Ecto neural progenitor cell (in vitro differentiated cells): Measurements from ENCODE around the gene KCTD13.
"Not testable (repeated sequence)": the region's sequence is repeated elsewhere in the genome, so short reads cannot be mapped to it uniquely, and the experiment has no call there.

ENCODE experiments used
- DNase-seq: peaks from one replicate; pipeline ENCODE4 v3.0.0-alpha.2; 2018; ENCODE audit warnings: low spot score

Gene KCTD13

GRCh38 chr16:29943846-29944799 lies 18.1 kb upstream of the KCTD13 start:
- no peak for DNase-seq

- no peak for DNase-seq
Observed at GRCh38 chr16:29940656-29941055, 14.6 kb upstream of the KCTD13 start.

- not testable (repeated sequence) for DNase-seq
Observed at GRCh38 chr16:29931750-29932149, 5.7 kb upstream of the KCTD13 start.

DNA sequence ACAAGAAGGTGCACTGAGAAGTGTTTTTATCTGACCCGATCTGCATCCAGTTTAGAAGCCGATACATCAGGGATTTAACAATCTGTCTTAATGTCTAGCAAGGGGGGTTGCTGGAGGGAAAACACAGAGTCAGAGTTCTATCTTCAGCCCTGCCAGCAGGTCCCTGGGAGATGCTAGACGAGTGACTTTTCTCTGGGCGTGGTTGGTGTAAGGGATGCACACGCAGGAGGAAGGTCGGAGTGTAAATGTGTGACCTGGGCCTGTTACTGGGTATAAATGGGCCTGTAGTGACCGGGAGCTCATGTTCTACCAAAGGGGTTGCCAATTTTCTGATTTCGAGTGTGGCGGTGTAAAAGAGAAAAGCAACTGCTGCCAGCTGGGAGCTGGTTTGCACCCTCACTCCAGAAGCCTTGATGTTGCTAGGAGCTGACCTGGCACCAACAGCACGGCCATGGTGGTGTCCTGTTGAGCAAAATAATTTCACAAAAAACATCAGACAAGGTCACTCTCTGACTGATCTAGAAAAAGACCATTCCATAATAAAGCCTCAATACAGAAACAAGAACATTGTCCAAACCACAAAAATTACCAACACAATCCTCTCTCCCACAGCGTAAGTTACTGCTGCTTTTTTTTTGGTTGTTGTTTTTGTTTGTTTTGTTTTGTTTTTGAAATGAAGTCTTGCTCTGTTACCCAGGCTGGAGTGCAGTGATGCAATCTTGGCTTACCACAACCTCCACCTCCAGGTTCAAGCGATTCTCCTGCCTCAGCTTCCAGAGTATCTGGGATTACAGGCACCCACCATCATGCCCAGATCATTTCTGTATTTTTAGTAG lies 1.3 kb upstream of the KCTD13 start:
- DNase-seq, result no peak

GRCh38 chr16:29926711-29927052 lies 656 bp upstream of the KCTD13 start:
- no peak for DNase-seq

DNA sequence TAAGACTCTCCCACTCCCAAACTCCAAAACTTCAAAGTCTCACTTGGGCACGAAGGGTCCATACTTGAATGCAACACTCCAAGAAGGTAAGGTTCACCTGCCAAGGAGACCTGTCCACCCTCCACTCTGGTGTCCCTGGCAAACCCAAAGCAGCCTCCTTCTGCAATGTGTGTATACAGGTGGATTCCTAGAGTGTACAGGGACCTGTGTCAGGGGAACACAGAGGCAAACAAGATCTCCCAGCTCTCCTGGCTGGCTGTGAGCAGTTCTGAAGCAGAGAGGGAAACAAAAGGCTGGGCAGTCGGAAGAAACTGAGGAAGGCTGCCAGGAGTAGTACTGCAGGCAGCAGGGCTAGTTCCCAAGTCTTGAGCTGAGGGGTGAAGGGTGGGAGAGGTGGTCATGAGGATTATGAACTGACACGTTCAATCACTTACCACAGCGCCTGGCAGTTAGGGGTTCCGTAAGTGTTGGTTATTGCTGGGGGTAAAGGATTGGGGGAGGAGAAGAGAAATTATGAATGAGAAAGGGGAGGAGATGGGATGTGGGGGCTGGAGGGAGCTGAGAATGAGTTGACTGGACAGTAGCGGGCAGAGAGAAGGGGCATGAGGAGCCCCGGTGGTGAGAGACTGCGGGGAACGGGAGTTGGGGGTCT lies 795 bp downstream of the KCTD13 start:
- DNase-seq, result no peak

DNA sequence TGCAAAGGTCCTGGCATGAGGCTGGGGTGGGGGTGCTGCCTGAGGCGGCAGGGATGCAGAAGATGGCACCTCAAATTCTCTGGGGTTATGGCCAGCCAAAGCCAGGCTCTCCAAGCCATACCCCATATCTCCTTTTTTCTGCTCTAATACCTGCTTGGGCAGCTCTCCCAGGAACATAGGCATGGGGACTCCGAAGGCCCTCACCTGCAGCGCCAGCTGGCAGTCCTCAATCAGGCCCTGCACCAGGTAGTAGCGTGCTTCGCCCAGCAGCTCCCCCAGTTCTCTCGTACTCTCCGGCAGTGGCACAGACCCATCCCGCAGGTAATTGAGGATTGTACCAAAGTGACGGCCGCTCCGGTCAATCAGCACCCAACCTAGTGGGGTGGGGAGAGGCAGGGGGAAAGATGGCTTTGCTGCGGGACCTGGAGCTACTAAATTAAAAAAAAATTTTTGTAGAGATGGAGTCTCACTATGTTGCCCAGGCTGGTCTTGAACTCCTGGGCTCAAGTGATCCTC lies 3.0 kb downstream of the KCTD13 start:
- no peak for DNase-seq

DNA sequence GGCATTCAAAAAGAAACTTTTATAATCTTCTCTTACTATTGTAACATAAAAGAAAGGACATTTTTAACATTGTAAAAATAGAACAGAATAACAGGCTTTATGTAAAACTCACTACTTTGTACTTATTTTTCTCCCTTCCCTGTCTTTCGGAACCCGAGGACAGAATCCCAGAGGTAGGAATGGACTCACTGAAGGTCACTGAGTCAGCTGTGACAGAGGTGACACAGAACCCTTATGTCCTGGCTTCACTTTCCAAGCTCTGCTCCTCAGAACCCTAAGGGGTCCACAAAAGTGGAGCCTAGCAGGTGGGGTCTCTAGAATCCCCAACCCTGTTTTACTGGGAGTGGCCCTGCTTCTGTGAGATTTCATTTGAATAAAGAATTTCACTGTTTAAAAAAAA lies 3.7 kb downstream of the KCTD13 start:
- DNase-seq, result no peak

GRCh38 chr16:29921034-29921385 lies 5.0 kb downstream of the KCTD13 start:
- no peak for DNase-seq

DNA sequence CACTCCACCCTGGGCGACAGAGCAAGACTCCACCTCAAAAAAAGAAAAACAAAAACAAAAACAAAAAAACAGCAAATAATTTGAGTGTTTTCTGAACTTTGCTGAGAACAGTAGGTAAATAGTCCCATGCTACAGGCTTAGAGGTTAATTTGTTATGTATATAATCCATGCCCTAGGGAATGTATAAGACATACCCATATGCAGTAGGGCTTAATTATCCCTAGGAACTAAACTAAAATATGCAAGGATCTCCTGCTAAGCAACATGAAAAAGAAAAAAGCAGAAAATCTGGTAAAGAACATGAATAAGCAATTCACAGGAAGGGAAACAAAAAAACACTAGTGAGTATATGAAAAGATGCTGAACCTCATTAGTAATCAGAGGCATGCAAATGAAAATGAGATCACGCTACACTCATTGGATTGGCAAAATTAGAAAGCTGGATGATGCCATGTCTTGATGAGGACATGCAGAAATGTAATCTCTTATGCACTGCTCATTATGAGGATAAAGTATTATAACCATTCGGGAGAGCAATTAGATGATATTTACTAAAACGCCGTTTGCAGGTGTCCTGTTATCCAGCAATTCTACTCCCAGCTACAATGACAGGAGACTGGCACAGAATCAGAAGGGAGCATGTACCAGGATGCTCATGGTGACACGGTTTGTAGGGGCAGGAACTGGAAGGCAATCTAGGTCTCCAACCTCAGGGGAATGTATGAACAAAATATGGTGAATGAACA lies 5.6 kb downstream of the KCTD13 start:
- DNase-seq, result no peak

- DNase-seq, result no peak
Observed at GRCh38 chr16:29916979-29917378, 9.0 kb downstream of the KCTD13 start.

DNA sequence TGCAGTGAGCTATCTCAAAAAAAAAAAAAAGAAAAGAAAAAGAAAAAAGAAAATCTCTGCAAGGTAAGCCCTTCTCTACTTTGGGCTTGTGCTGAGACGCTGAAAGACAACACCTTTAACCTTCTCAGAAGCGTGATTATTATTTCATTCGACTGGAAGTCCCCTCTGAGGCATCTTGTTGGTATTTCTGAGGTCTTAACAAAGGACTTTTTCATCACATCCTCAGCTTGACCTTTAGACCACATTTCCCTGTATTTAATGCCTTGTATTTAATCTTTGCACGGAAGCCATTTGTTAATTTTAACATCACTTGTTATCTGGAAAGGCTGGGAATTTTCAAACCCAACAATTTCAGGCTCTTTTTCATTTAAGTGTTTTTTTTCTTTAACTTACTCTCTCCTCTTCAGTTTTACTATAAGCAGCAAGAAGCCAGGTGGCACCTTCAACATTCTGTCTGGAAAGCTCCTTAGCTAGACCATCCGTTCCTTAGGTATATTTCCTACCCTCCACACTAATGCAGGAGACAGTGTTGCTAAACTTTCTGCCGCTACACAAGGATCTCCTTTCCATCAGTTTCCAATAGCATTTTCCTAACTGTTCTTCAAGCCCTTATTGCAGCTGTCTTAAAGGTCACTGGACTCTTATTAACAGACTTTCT lies 10.3 kb downstream of the KCTD13 start:
- no peak for DNase-seq

- no peak for DNase-seq
Observed at GRCh38 chr16:29913514-29913913, 12.5 kb downstream of the KCTD13 start.

DNA sequence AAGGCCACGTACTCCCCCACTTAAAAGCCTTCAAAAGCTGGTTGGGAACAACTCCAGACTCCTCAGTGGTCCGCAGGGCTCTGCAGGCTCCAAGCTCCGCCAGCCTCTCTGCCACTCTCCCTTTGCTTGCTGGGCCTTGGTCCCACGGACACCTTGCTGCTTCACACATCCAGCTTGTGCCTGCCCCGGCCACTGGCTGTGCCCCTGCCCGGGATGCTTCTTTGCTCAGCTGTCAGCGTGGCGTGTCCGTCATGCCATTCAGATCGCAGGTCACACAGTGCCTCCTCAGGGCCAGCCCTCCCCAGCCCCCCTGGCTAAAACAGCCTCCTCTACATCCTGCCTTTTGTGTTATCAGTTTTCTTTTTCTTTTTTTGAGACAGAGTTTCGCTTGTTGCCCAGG lies 13.9 kb downstream of the KCTD13 start:
- no peak for DNase-seq

GRCh38 chr16:29911676-29912010 lies 14.4 kb downstream of the KCTD13 start:
- DNase-seq, result no peak

- no peak for DNase-seq
Observed at GRCh38 chr16:29910819-29911675, 15.0 kb downstream of the KCTD13 start.

- DNase-seq, result not testable (repeated sequence)
Observed at GRCh38 chr16:29909851-29910250, 16.2 kb downstream of the KCTD13 start.

DNA sequence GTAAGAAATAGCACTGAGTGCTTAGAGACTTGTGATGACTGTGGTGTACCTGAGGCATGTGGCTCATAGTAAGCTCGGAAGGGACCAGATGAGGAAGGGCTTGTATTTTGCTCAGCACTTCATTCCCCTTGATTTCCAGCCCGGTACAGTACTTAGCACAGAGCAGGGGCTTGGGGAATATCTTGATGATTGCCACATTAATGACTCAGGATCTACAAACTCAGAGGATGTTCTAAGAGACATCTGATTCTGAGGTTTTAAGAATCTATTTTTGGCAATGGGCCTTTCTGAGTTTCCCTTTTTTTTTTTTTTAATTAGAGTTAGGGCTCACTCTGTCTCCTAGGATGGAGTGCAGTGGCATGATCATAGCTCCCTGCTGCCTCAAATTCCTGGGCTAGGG lies 16.6 kb downstream of the KCTD13 start:
- no peak for DNase-seq

GRCh38 chr16:29908719-29909220 lies 17.3 kb downstream of the KCTD13 start:
- DNase-seq, result no peak

GRCh38 chr16:29907973-29908372 lies 18.1 kb downstream of the KCTD13 start:
- no peak for DNase-seq
